Measurements from ENCODE around the gene ZNF480. TPM values are rescaled to one million over a fixed set of nuclear protein-coding genes. Genes with fewer than 3 reads are reported as not detected.

The ZNF480 gene
- total RNA-seq, 1 donor = 8.2 TPM

GRCh38 chr19:52369559-52370340 lies 72.8 kb downstream of the ZNF480 start, which contains the start of gene ZNF880:
TSS of gene ZNF880 (plus strand) at chr19:52369923. CDS start at chr19:52369966, 43 bp downstream.
- H3K4me3 ChIP-seq (ENCODE audit: low read depth, low read length) = peak within 1 kb of the TSS; percentile 97
- TF ChIP-seq CTCF (IDR thresholded peaks at IDR 0.05; ENCODE audit: insufficient read depth, low read depth, low read length) = no peak
- DNase-seq (ENCODE audit: low read depth) = peak; percentile 94

GRCh38 chr19:52370341-52370710 lies 73.4 kb downstream of the ZNF480 start:
- no peak for DNase-seq (ENCODE audit: low read depth)
- no peak for TF ChIP-seq CTCF (IDR thresholded peaks at IDR 0.05; ENCODE audit: insufficient read depth, low read depth, low read length)

More at GRCh38 chr19:52370341-52370710, 73.4 kb downstream of the ZNF480 start:
- H3K4me3 ChIP-seq (ENCODE audit: low read depth, low read length) = peak overlapping the region; percentile 97

Small RNA genes within 50 kb of the gene (small RNA-seq; reads per million reads assigned to genes)
- gene MIR643 (5.4 reads per million, percentile 83 among the genes with 10 or more reads in this experiment), gene RF00019 (not detected)

Other genes starting within 250 kb of the ZNF480 start
- gene ZNF432, start 248.3 kb upstream of the ZNF480 start, total RNA-seq = 7.4 and 10.8 TPM in 2 replicates
- 22.9 and 41.9 TPM in 2 replicates for gene ZNF841, start 201.4 kb upstream of the ZNF480 start, total RNA-seq
- 7.4 and 12.5 TPM in 2 replicates for gene ZNF616, start 157.2 kb upstream of the ZNF480 start, total RNA-seq
- gene ZNF836, start 125.5 kb upstream of the ZNF480 start, total RNA-seq = 7.1 and 11.7 TPM in 2 replicates
- 122 and 166 TPM in 2 replicates for gene PPP2R1A, start 107.1 kb upstream of the ZNF480 start, total RNA-seq
- gene ZNF766, start 27.6 kb upstream of the ZNF480 start, total RNA-seq = 6.4 and 12.1 TPM in 2 replicates
- gene ZNF610, start 39.1 kb downstream of the ZNF480 start, total RNA-seq = 0.97 and 2.2 TPM in 2 replicates
- 21.6 and 30.0 TPM in 2 replicates for gene ZNF880, start 72.8 kb downstream of the ZNF480 start, total RNA-seq
- 21.3 and 22.0 TPM in 2 replicates for gene ZNF528, start 100.7 kb downstream of the ZNF480 start, total RNA-seq
- under 0.01 TPM in 1 of 2 replicates, not detected in the other for gene ZNF534, start 132.0 kb downstream of the ZNF480 start, total RNA-seq
- gene ZNF578, start 156.4 kb downstream of the ZNF480 start, total RNA-seq = 1.6 and 3.9 TPM in 2 replicates
- 11.3 and 23.3 TPM in 2 replicates for gene ZNF808, start 230.5 kb downstream of the ZNF480 start, total RNA-seq